Omental fat pad (tissue), 4 donors: ENCODE data around the gene MYLK. TPM values are rescaled to one million over a fixed set of nuclear protein-coding genes. Genes with fewer than 3 reads are reported as not detected.
A peak's percentile ranks its signal among the peaks of the same experiment; 100 is the strongest.

Experiments used
- ATAC-seq: fragments of 150-250 bp; one replicate; pipeline ENCODE4 v1.9.1; 2016; ENCODE audit warnings: mild to moderate bottlenecking, moderate library complexity; ENCODE audit not compliant: low FRiP score
- DNase-seq: peaks from one replicate; pipeline ENCODE4 v3.0.0-alpha.2; 2019; ENCODE audit warnings: low spot score
- total RNA-seq, 4 donors: library from RNA; depleted of rRNA; stranded (reverse); fragments of >200 nt; gene quantifications; one replicate each; pipeline ENCODE4 v1.1.0, GENCODE V29; 2016
- TF ChIP-seq, protein P1 (sequence below), 3 donors: fragments of 450-650 bp; IDR thresholded peaks; one replicate each; pipeline ENCODE4 v1.5.1; 2016 to 2017; ENCODE audit warnings: antibody characterized with exemption in 3 of 3, mild to moderate bottlenecking in 3 of 3, moderate library complexity in 2 of 3

Gene MYLK
- total RNA-seq, 4 donors from 2014 or later = 26.8 to 188 (median 56.9) TPM

DNA sequence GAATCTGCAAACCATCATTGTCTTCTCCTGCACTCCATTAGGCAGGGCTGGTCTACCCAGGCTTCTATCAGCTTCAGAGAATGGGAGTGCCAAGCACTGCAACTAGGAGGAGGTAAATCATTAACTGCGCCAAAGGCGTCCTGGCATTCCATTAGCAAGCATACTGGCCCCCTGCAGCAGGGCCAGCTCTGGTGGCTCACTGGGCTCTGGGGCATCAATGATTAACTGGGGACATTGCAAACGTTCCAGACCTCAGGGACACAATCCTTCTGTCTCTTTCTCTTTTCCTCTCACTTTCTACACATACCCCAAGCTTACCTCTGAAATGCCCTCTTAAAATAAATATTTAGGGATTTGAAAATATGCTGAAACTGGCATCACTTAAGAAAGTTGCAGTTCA, 129.0 kb downstream of the MYLK start:
- no peak for ATAC-seq
- TF ChIP-seq, protein P1, sequence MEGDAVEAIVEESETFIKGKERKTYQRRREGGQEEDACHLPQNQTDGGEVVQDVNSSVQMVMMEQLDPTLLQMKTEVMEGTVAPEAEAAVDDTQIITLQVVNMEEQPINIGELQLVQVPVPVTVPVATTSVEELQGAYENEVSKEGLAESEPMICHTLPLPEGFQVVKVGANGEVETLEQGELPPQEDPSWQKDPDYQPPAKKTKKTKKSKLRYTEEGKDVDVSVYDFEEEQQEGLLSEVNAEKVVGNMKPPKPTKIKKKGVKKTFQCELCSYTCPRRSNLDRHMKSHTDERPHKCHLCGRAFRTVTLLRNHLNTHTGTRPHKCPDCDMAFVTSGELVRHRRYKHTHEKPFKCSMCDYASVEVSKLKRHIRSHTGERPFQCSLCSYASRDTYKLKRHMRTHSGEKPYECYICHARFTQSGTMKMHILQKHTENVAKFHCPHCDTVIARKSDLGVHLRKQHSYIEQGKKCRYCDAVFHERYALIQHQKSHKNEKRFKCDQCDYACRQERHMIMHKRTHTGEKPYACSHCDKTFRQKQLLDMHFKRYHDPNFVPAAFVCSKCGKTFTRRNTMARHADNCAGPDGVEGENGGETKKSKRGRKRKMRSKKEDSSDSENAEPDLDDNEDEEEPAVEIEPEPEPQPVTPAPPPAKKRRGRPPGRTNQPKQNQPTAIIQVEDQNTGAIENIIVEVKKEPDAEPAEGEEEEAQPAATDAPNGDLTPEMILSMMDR (IDR thresholded peaks at IDR 0.05) = no peak
- DNase-seq = no peak

- DNase-seq = no peak
- TF ChIP-seq, protein P1 (IDR thresholded peaks at IDR 0.05) = no peak
These were observed 130.8 kb downstream of the MYLK start for GRCh38 chr3:123753286-123753685.

DNA sequence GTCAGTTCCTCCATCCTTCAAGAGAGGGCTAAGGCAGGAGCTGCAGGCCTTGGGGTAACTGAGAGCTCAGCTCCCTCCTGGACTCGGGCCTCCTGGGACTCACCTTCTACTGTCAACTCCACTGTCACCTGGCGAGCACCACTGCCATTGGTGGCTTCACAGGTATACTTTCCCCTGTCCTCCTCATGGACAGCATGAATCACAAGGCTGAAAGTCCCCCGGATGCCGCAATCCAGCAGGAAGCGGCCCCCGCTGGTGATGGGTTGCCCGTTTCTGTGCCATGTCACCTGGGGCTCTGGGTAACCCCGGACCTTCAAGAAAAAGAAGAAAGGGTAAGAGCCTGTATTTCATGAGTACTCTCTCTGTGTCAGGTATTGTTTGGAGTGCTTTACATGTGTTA, 131.9 kb downstream of the MYLK start:
- ATAC-seq (no peak), DNase-seq (no peak)
- TF ChIP-seq, protein P1 (IDR thresholded peaks at IDR 0.05) = no peak

More at GRCh38 chr3:123753286-123753685, 130.8 kb downstream of the MYLK start:
- ATAC-seq = no peak

DNA sequence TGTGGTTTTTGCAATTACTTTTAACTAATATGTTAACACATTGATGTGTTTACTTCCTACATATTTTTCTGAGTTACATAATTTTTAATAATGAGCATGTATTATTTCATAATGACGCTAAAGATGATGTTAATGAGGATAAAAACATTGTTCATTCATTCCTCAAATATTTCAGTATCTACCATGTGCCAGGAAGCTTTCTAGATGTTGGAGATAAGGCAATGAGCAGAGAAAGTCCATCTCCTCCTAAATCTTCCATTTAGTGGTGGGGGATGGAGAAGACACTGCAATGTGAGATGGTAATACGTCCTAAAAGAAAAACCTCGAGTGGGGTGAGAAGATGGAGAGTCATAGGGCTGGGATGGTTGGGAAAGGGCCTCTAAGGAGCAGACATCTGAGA, 132.7 kb downstream of the MYLK start:
- TF ChIP-seq, protein P1 (IDR thresholded peaks at IDR 0.05) = no peak
- ATAC-seq = no peak
- no peak for DNase-seq

GRCh38 chr3:123750659-123751420, 133.3 kb downstream of the MYLK start:
- no peak for DNase-seq

GRCh38 chr3:123750209-123750608, 133.9 kb downstream of the MYLK start:
- DNase-seq = no peak
- no peak for ATAC-seq
- TF ChIP-seq, protein P1 (IDR thresholded peaks at IDR 0.05) = no peak

More at GRCh38 chr3:123750659-123751420, 133.3 kb downstream of the MYLK start:
- peak; percentile 64 for ATAC-seq
- TF ChIP-seq, protein P1 (IDR thresholded peaks at IDR 0.05) = no peak

- TF ChIP-seq, protein P1 (IDR thresholded peaks at IDR 0.05) = no peak
These were observed 134.4 kb downstream of the MYLK start for GRCh38 chr3:123749711-123750110.

More at GRCh38 chr3:123749711-123750110, 134.4 kb downstream of the MYLK start:
- ATAC-seq = peak; percentile 65
- DNase-seq = no peak
